Vagina (tissue), 2 donors: ENCODE results near the gene TRIM15.

ENCODE experiments used
- CTCF ChIP-seq, 3 experiments: fragments of 450-650 bp in 2 of 3; fragments of 200-600 bp in 1 of 3; sonication (generic) in 1 of 3; IDR thresholded peaks; one replicate each; pipeline ENCODE4 v1.5.1; 2017 to 2019; ENCODE audit warnings: antibody characterized with exemption in 3 of 3, mild to moderate bottlenecking in 2 of 3, moderate library complexity in 2 of 3
- POLR2AphosphoS5 ChIP-seq, 2 donors: sonication (generic); formaldehyde crosslinking; IDR thresholded peaks; one replicate each; pipeline ENCODE4 v1.9.0; 2017; ENCODE audit warnings: antibody characterized with exemption in 2 of 2, mild to moderate bottlenecking in 2 of 2, low read depth in 1 of 2; ENCODE audit not compliant: insufficient read depth in 1 of 2

- TF ChIP-seq POLR2AphosphoS5 (IDR thresholded peaks at IDR 0.05; ENCODE audit: insufficient read depth in 1 of 2, low read depth in 1 of 2) = no peak
- TF ChIP-seq CTCF (IDR thresholded peaks at IDR 0.05) = no peak
Observed at GRCh38 chr6:30168741-30169140, 5.4 kb downstream of the TRIM15 start.
